ENCODE data around the gene SLC9A3. TPM values are rescaled to one million over a fixed set of nuclear protein-coding genes. Genes with fewer than 3 reads are reported as not detected.
"Not testable (repeated sequence)": the region's sequence is repeated elsewhere in the genome, so short reads cannot be mapped to it uniquely, and the experiment has no call there.

SLC9A3 gene
- total RNA-seq, 1 experiment from 2014 or later, result 9.1 TPM

- no peak for DNase-seq (ENCODE audit: extremely low read depth, low read depth)
Measured at GRCh38 chr5:513216-514100, 10.8 kb downstream of the SLC9A3 start.

DNA sequence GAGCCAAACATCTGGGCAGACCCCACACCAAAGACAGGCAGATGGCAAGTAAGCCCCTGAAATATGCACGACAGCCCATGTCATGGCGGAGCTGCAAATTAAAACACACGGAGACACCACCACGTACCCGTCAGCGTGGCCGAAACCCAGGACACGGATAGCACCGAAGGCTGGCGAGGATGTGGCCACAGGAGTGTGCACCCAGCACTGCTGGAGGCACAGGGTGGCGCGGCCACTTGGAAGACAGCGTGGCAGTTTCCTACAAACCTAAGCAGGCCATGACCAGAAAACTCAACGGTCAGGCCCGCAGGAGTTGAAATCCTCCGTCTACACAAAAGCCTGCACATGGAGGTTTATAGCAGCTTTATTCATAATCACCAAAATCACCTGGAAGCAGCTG is 12.8 kb downstream of the SLC9A3 start:
- no peak for DNase-seq (ENCODE audit: extremely low read depth, low read depth)

GRCh38 chr5:510521-510920 is 13.7 kb downstream of the SLC9A3 start:
- no peak for DNase-seq (ENCODE audit: extremely low read depth, low read depth)

GRCh38 chr5:509611-510185 is 14.6 kb downstream of the SLC9A3 start:
- DNase-seq (ENCODE audit: extremely low read depth, low read depth), result no peak

DNA sequence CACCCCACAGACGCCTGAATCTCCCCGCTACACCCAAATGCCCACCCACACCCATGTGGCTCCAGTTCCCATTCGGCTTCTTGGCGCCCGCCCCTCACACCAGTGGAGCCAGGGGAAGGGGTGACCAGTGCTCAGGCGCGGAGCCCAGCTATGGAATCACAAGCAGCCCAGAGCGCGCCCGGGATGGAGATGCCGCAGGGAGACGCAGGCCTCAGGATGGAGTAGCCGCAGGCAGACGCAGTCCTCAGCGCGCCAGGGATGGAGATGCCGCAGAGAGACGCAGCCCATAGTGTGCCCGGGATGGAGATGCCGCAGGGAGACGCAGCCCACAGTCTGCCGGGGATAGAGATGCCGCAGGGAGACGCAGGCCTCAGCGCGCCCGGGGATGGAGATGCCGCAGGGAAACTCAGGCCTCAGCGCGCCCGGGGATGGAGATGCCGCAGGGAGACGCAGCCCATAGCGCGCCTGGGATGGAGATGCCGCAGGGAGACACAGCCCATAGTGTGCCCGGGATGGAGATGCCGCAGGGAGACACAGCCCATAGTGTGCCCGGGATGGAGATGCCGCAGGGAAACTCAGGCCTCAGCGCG is 16.2 kb downstream of the SLC9A3 start:
- DNase-seq (ENCODE audit: extremely low read depth, low read depth), result not testable (repeated sequence)

GRCh38 chr5:505951-506525 is 18.2 kb downstream of the SLC9A3 start:
- DNase-seq (ENCODE audit: extremely low read depth, low read depth), result no peak

DNA sequence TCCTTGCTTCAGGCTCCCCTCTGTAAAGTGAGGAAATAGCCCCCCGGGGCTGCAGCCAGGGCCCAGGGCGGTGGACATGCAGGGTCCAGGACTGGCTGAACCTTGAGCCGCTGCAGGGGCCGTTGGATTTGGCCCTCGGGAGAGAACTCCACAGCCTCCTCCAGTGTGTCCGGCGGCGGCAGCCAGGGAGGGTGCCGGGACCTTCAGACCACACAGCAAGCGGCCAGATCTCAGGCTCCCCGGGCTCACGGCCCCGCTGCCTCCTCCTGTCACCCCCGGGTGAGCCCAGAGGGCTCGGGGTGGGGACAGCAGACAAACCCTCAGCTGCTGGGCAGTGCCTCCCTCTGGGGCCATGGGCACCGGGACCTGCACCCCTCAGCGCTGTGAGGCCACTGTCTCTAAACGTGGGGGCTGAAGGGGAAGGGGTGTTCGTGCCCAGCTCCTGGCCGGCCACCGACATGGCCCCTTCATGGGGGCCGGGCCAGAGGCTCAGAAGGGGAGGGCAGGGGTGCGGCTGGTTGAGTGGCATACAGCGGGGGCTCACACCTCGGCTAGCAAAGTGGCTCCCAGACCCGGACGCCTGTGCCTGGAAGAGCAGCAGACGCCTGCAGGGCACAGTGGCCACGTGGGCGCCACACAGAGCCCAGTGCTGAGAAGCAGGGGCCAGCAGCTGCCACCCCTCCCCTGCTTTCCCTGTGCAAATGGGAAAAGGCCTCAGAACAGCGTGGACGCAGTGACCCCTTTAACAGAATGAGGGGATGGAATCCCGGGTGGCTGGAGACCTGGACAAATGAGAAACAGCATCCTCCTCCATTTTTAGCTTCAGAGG is 19.7 kb downstream of the SLC9A3 start:
- DNase-seq (ENCODE audit: extremely low read depth, low read depth), result no peak

GRCh38 chr5:502325-503079 is 21.7 kb downstream of the SLC9A3 start:
- DNase-seq (ENCODE audit: extremely low read depth, low read depth), result no peak

- no peak for DNase-seq (ENCODE audit: extremely low read depth, low read depth)
Measured at GRCh38 chr5:501831-502184, 22.4 kb downstream of the SLC9A3 start.

GRCh38 chr5:501105-501830 is 23.0 kb downstream of the SLC9A3 start:
- DNase-seq (ENCODE audit: extremely low read depth, low read depth), result no peak

GRCh38 chr5:500491-500890 is 23.8 kb downstream of the SLC9A3 start:
- DNase-seq (ENCODE audit: extremely low read depth, low read depth), result no peak

GRCh38 chr5:499233-500209 is 24.7 kb downstream of the SLC9A3 start:
- no peak for DNase-seq (ENCODE audit: extremely low read depth, low read depth)

- no peak for DNase-seq (ENCODE audit: extremely low read depth, low read depth)
Measured at GRCh38 chr5:497871-498509, 26.3 kb downstream of the SLC9A3 start.

- no peak for DNase-seq (ENCODE audit: extremely low read depth, low read depth)
Measured at GRCh38 chr5:497090-497700, 27.1 kb downstream of the SLC9A3 start.

DNA sequence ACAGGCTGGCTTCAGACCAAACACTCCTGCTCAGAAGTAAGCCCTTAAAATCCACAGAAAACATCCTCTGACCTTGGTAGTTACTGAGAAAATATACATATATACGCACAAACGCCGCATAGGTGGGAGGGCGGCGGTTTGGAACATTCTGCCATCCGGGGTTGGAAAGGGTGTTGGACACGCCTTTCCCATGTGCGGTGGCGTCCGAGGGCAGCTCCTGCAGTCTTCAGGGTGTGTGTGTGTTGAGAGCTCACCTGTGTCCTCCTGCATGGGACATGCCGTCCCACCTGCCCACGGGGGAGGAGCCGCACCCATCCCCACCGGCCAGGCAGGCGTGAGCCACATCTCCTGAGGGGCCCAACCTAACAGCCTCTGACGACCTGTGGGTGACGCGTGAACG is 28.2 kb downstream of the SLC9A3 start:
- DNase-seq (ENCODE audit: extremely low read depth, low read depth), result no peak

GRCh38 chr5:494667-495255 is 29.5 kb downstream of the SLC9A3 start:
- DNase-seq (ENCODE audit: extremely low read depth, low read depth), result no peak

DNA sequence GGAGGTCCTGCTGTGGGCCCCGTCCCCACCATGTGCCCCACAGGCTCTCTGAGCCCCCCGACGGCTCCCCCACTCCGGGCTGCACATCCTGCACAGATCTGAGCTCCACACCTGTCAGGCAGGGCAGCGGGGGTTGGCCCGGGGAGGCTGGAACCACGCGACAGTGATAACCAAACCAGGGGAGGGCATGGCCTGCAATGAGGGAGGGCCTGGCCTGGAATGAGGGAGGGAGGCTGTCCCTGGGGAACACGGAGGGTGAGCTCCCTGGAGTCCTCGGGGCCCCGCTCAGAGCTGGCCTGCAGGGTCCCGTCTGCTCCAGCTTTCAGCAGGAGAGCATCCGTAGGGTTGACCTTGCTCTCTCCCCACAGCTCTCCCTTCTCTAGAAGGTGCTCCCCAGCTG is 30.5 kb downstream of the SLC9A3 start:
- DNase-seq (ENCODE audit: extremely low read depth, low read depth), result no peak
